ENCODE data around the gene AP3B2.
A peak's percentile ranks its signal among the peaks of the same experiment; 100 is the strongest.

AP3B2 gene, protein sequence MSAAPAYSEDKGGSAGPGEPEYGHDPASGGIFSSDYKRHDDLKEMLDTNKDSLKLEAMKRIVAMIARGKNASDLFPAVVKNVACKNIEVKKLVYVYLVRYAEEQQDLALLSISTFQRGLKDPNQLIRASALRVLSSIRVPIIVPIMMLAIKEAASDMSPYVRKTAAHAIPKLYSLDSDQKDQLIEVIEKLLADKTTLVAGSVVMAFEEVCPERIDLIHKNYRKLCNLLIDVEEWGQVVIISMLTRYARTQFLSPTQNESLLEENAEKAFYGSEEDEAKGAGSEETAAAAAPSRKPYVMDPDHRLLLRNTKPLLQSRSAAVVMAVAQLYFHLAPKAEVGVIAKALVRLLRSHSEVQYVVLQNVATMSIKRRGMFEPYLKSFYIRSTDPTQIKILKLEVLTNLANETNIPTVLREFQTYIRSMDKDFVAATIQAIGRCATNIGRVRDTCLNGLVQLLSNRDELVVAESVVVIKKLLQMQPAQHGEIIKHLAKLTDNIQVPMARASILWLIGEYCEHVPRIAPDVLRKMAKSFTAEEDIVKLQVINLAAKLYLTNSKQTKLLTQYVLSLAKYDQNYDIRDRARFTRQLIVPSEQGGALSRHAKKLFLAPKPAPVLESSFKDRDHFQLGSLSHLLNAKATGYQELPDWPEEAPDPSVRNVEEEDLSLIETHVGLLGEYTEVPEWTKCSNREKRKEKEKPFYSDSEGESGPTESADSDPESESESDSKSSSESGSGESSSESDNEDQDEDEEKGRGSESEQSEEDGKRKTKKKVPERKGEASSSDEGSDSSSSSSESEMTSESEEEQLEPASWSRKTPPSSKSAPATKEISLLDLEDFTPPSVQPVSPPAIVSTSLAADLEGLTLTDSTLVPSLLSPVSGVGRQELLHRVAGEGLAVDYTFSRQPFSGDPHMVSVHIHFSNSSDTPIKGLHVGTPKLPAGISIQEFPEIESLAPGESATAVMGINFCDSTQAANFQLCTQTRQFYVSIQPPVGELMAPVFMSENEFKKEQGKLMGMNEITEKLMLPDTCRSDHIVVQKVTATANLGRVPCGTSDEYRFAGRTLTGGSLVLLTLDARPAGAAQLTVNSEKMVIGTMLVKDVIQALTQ

DNA sequence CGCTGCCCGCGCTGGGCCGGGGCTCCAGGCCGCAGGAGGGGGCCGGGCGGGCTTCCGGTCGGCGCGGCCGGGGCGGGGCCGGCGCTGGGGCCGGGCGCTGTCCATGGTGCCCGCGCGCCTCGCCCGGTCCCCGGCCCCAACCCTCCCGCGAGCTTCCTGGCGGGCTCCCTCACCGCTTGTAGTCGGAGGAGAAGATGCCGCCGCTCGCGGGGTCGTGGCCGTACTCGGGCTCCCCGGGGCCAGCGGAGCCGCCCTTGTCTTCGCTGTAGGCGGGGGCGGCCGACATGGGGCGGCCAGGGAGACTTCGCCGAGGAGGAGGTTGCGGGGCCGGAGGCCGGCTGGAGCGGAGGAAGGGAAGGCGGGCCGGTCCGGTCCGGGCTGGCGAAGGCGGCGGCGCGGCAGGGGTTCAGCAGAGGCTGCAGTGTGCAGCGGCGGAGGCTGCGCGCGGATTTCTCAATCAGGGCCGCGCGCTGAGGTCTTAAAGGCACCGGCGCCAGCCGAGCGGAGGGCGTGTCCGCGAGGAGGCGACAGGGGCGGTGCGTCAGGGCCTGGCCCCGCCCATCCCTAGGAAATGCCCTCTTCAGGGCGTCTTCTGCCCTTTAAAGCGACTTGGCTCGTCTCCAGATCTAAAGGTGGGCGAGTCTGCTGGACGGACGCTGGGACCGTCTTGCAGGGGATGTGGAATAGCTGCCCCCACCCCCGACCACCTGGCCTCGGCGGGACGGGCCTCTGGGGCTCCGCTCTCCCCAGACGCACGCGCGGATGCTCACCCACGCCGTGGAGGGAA is at the start of gene AP3B2:
AP3B2 (minus strand) TSS at position 455 of the 787 bp plus-strand sequence; CDS start at position 286, 169 bp downstream.
- peak within 1 kb of the TSS in 3 of 21 experiments; percentile 25 to 45 (median 37) for H3K27ac ChIP-seq
- peak within 1 kb of the TSS; percentile 49 to 86 (median 71) for H3K4me3 ChIP-seq

DNA sequence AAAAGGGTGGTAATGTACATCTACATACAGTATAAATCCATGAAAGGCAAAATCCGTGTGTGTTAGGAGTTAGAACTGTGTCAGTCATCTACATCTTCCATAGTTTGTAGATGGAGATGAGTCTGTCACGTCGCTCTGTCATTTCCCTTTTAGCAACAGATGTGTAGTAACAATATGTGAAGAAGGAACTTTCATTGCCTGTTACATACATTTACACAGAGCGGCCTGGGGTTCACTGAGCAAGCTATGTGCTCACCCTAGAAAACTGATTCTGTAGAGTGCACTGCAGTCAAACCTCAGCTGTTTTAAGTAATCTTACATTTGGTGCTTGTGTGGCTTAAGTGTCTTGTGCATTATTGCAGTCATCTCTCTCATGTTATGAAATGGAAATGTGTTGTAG is 41.6 kb upstream of the AP3B2 start:
- Histone ChIP-seq H3K27ac (peak overlapping the region in 4 of 21 experiments; percentile 88 to 93 (median 90)), H3K4me3 (peak overlapping the region; percentile 69 to 93 (median 78))

DNA sequence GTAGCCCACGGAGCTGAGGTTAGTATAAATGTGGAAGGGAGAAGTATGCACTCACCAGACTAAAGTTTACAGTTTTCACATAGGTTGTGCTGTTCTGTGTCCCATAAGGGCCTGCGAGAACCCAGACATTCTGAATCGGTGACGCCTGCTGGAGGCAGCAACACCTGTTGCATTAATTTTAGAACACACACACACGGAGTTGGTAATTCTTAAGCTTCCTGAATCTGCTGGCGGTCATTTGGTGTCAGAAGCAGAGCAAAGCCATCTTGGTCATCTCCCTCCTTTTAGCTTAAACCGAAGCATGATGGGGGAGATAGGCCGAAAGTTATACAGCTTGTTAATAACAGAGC is 41.1 kb upstream of the AP3B2 start:
- H3K4me3 ChIP-seq: peak overlapping the region; percentile 69 to 93 (median 78)
- H3K27ac ChIP-seq: peak overlapping the region; percentile 24 to 96 (median 88)

DNA sequence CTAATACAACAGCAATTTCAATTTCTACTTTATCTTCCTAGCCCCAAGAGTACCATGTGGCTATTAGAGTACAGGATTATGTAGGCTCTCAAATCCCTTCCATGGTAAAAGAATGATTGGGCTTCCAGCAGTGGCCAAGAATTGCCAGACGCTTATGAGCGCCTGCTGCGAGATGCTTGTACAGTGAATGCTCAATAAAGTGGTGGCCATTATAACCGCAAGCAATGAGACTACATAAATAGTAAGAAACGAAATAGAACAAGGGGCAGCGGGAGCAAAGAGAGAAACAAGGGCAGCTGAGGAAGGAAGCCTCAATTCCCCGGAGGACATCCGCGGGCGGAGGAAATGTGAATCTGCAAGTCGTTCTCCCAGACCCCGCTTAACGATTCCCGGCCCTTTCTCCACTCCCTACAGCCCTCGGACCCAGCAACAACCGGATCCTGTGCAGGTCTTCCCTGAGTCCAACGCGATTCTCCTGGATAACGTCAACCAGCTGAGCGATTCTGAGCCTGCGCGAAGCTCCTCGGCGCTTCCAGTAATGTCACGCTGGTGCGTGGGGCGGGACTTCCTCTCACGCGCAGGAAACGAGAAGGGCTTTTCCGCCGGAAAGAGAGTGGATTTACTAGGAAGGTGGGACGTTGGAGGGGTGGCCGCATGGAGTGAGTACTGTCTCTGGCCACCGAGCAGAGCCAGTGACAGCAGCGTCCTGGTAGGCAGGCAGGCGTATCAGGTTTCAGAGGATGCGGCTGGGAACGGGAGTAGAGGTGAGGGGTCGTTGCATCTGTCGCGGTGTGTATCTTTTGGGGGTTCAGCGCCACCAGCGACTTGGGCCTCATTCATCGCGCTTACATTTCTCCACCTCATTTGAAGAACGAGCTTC is 40.5 kb upstream of the AP3B2 start:
- Histone ChIP-seq H3K27ac (peak overlapping the region; percentile 24 to 96 (median 88)), H3K4me3 (peak overlapping the region; percentile 69 to 93 (median 78))

DNA sequence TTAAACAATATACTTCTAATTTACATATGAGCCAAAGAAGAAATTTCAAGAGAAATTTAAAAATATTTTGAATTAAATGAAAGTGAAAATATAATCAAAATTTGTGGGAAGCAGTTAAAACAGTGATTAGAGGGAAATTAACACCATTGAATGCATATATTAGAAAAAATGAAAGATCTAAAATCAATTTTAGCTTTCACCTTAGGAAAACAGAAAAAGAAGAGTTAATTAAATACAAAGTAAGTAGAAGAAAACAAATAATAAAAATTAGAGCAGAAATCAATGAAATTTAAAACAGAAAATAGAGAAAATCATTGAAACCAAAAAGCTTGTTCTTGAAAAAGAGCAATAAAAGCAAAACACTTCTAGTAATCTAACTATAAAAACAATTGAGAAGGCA is 38.6 kb upstream of the AP3B2 start:
- Histone ChIP-seq H3K4me3 (no peak overlapping the region), H3K27ac (no peak overlapping the region)

DNA sequence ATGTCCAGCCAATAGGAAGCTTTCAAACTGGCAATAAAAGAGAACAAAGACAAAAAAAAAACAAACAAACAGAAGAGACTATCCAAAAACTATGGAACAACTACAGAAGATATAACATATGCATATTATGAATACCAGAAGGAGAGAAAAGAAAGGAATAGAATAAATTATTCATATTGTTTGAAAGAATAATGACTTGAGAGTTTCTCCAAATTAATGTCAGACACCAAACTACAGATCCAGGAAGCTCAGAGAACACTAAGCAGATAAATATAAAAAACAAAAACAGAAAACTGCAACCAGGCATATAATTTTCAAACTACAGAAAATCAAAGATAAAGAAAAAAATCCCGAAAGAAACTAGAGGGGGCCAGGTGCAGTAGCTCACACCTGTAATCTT is 34.1 kb upstream of the AP3B2 start:
- H3K27ac ChIP-seq: no peak overlapping the region

DNA sequence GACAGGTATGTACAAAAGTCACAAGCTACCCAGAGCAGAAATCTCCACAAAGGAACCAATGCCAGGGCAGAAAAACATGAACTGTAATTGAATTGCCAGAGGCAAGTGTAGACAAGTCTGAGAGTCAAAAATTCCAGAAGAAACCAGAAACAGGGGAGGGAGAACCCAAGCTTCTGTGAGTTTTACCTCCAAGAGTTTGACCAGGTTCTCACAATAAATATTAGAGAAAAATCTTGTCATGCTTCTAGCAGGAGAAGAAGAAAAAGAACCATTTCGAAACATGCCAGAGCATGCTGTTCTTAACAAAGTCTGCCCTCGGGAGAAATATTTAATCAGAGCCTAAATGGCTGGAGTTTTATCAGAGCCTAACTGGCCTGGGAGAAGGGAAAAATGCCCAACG is 32.5 kb upstream of the AP3B2 start:
- H3K4me3 ChIP-seq: no peak overlapping the region
- peak overlapping the region in 4 of 21 experiments; percentile 2 to 30 (median 10) for H3K27ac ChIP-seq

More for the DNA sequence above, 34.1 kb upstream of the AP3B2 start:
- no peak overlapping the region for H3K4me3 ChIP-seq

DNA sequence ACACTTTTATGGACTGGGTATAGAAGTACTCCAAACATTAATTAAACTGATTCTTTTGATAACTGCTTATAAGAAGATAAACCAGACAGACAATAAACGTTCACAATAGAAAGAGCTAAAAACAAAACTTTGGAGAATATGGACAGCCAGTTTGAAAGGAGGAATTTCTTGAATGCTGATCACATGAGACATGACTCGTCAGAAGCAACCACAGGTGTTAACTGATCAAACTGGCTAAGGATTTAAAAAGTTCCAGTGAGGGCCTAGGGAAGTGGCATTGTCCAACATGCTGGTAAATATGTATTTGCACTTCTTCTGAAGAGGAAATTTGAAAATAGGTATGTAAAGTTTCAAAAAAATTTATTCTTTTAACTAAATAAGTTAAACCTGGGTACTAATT is 29.4 kb upstream of the AP3B2 start:
- Histone ChIP-seq H3K4me3 (no peak overlapping the region), H3K27ac (no peak overlapping the region)

DNA sequence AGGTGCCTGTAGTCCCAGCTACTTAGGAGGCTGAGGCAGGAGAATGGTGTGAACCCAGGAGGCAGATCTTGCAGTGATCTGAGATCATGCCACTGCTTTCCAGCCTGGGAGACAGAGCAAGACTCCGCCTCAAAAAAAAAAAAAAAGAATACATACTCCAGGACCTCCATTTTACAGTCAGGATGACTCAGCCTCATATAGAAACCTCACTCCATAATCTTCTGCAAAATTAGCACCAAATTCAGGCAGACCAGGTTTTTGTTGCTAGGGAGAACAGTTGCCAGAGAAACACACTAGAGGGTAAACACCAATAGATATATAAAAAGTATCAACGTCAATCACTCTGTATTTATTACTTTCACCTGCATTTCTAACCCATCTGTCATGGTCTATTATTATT is 28.3 kb upstream of the AP3B2 start:
- Histone ChIP-seq H3K27ac (no peak overlapping the region), H3K4me3 (no peak overlapping the region)

DNA sequence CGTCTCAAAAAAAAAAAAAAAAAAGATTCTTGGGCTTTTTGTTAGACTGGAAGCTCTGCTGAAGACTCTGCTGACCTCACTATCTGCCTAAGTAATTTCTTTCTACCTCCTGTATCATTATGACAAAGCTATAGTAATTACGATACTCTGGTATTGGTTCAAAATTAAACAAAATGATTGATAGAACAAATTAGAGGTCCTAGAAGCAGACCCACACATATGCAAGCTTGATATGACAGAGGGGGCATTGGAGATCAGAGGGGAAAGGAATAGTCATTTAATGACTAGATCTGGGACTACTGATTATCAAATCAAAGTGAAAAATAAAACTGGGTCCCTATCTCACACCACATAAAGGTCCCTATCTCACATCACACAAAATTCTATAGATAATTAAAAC is 21.9 kb upstream of the AP3B2 start:
- Histone ChIP-seq H3K4me3 (no peak overlapping the region), H3K27ac (no peak overlapping the region)

DNA sequence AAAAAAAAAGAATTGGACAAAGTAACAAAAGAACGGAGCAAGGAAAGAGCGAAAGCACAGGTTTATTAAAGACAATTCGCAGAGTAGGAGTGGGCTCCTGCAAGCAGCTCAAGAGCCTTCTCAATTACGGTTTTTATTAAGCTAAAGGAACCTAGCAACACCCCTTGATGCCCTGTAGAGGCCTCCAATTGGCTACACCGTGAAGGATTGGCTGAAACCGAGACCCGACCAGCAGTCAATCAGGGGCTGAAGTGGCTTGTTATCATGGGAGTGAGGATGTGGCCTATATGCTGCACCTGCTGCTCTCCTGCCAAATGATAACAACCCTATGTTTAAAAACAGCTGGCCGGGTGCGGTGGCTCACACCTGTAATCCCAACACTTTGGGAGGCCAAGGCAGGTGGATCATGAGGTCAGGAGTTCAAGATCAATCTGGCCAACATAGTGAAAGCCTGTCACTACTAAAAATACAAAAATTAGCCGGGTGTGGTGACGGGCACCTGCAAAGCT is 20.4 kb upstream of the AP3B2 start:
- Histone ChIP-seq H3K4me3 (no peak overlapping the region), H3K27ac (no peak overlapping the region)

DNA sequence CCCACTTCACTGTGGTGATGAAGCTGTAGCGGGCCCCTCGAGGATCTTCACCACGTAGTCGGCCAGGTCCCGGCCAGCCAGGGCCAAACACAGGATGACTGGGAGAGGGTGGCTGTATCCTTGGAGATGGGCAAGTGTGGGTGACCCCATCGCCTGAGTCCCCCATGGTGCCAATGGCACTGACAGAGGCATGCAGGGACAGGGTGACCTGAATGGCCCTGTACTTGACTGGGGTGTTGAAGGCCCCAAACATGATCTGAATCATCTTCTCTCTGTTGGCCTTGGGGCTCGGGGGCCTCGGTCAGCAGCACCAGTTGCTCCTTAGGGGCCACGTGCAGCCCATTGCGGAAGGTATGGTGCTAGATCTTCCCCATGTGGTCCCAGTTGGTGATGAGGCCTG is 17.1 kb upstream of the AP3B2 start:
- Histone ChIP-seq H3K27ac (no peak overlapping the region), H3K4me3 (no peak overlapping the region)

DNA sequence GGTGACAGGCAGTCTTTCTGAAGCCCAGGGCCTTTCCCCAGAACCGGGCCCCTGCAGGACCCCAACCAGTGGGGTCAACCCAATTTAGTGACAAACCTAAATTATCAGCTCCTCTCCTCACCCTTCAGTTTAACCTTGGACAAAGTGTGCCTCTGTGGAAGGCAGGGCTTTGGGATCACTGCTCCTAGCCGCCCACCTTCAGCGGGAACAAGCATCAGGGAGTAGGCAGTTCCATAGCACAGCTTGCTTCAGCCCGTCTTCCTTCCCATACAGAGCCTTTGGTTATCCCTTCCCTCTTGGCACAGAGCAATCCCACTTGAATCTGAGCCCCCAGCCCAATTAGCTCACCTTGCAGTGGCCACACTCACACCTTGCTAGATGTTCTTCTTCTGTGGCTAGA is 5.3 kb upstream of the AP3B2 start:
- Histone ChIP-seq H3K4me3 (no peak overlapping the region), H3K27ac (no peak overlapping the region)

DNA sequence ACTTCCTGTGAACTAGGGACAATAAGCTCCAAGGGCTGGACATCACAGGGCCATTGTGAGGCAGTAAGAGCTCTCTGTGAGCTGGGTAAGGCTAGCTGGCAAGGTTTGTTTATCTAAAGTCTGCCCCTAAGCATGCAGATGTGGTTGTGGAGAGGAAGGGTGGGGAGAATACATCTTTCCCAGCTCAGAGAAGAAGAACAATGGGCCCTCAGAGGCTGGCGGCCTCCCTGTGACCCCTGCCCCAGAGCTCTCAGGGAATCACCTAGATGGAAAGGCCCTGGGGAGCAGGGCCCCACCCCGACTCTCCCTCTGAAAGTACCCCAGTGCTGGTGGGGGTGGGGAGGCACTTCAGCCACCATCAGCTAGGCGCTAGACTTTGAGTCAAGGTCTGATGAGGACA is 4.3 kb upstream of the AP3B2 start:
- Histone ChIP-seq H3K4me3 (no peak overlapping the region), H3K27ac (no peak overlapping the region)

DNA sequence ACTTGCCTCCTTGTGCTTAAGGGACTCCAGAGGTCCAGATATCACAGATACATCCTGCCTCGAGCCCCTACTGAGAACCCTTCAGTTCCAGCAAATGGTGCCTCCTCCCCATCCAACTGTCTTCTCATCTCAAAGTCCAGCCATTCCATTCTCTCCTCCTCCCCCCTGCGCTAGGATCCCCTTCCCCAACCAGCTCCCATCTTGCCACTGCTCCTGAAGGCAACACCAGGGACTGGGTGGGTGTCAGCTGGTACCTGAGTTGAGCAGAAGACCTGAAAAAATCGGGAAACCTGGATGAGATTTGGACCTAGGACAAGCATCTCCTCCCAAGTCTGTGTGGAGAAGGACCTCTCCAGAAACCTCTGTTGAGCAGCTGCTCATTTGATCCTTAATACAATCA is 2.4 kb upstream of the AP3B2 start:
- no peak overlapping the region for H3K4me3 ChIP-seq

DNA sequence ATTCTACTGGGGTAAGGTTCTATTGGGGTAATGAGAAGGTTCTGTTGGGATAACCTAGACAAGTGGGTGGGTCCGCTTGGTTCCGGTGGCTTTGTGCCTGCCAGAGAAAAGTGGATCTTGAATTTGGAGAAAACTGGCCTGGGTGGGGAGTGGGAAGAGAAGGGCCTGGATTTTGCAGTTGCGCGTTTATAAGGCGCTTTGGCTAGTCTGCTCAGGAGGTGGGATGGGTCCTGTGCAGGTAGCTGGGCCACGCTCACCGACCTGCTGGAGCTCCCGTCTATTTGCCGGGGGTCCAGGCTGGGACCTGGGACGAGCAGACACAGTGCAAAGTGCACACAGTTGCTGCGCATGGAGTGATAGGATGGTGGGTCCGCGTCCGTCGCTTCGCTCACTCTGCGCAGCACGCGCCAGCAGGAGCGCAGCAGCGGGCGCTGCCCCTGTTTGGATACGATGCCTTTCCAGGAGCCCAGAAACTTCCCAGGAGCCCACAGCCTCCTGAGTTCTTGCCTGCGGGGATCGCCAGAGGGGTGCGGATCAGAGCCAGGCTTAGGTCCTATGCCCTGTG is 1.3 kb upstream of the AP3B2 start:
- Histone ChIP-seq H3K4me3 (no peak overlapping the region), H3K27ac (no peak overlapping the region)

More for the DNA sequence above, 2.4 kb upstream of the AP3B2 start:
- no peak overlapping the region for H3K27ac ChIP-seq

DNA sequence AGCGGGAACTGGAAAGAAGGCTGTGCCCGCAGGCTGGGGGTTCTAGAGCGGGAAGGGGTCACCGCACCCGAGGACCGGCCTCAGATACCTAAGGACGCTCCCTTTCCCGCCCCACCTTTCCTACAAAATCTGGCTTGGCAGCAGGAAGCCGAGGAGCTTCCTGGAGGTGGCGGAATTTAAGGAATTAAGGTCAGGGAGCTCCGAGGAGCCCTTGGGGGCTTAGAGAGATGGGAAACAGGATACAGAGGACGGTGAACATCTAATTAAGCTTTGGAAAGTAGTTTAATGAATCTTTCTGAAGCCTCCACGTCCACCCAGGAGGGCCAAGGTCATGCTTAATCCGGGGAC is 507 bp upstream of the AP3B2 start:
- Histone ChIP-seq H3K4me3 (peak overlapping the region; percentile 49 to 86 (median 71)), H3K27ac (peak overlapping the region in 1 of 21 experiments; percentile 37)

DNA sequence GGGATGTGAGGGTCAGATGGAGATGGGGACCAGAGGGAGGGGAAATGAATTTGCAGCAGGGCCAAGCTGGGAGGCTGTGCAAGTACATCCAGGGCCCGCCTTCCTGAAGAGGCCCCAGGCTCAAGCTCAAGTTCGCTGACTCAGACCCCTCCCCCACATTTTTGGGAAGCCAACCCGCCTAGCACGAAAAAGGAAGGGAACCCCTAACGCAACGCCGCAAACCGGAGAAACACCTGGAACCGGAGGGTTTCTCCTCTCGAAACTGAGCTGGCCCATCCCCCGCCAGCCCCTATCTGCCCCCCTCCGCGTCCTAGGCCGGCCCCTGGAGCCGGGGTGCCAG is 624 bp downstream of the AP3B2 start:
- H3K4me3 ChIP-seq: peak overlapping the region; percentile 49 to 86 (median 71)
- no peak overlapping the region for H3K27ac ChIP-seq
